GM19099 (cell line): ENCODE data around the gene ARMC6.
A peak's percentile ranks its signal among the peaks of the same experiment; 100 is the strongest.

Source experiments
- POLR2A ChIP-seq: IDR thresholded peaks from 3 replicates; pipeline ENCODE4 v1.6.1; 2011; ENCODE audit warnings: low read depth; ENCODE audit not compliant: insufficient read length; ENCODE audit errors: extremely low read depth

ARMC6 gene

DNA sequence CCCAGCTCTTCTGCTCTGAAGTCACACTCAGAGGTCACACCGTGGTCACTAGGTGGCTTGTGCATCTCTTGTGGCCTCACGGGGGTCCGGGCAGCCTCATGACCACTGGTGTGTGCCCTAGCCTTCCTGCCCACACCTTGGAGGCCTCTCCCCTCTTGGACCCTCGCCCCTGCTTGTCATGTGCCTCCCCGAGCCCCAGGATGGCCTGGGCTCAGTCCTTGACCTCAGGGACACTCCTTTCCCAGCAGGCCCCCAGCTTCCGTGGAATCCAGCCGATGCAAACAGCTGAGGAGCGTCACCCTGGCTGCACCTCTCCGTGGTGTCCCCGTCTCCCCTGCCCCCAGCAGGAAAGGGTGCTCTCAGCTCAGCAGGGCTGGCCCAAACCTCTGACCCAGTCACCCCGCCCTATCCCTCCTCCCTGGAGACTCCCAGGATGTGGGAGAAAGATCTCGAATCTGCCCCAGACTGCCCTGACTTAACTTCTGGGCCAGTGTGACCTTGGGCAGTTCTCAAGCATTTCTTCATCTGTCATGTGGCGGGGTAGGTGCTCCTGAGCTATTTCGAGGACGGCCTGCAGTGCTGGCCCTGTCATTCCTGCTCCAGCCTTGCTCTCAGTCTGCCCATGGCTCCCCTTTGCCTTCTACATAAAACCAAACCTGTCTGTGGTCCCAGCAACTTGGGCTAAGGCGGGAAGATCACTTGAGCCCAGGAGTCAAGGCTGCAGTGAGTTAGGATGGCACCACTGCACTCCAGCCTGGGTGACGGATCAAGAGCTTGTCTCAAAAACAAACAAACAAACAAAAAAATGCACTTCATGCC, 25.8 kb downstream of the ARMC6 start:
- TF ChIP-seq POLR2A = no peak

DNA sequence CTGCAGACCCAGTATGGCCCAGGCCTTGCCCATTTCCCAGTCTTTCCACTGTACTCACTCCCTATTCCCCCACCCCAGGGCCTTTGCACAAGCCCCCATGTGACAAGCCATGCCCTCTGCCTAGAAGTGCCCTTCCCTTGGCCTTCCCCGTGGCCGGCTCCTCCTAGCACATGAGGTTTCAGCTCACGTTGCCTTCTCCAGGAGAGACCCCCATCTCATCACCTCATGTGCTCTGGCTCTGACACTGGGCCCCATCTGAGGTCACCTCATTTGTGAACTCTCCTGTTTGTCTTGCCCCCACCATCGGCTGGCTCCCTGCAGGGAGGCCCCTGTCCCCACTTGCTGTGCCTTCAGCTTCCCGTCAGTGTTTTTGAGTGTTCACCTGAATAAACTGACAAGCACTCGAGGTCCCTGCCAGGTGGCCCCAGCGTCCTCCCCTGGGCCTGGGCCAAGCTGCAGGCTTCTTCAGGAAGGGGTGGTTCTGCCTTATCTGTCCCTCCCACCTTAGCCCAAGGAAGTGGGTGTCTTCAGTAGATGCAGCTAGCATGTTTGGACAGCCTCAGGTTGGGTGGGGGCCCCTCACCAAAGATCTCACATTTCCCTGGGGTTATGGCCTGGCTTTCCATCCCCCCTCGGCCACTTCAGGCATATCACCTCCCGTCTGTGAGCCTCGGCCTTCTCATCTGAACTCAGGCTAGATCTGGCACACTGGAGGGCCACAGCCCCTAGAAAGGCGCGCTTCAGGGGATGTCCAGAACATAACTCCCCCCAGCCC, 26.6 kb downstream of the ARMC6 start:
- no peak for TF ChIP-seq POLR2A

DNA sequence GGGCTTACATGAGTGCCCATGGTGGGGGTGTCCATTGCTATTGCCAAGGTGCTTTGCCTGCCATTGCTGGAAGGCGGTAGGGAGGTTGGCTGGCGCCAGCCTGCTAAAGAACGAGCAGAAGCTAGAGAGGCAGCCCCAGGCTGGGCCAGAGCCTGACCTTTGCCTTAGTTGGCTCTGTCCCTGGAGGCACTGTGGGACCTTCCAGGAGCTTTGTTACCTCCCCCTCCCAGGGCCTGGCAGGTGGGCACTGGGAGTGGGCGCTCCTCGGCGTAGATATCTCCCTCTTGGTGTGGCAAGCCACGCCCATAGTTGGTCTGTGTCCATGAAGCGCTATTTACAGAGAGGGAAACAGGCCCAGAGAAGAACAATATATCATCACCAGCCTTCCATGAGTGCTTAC, 28.1 kb downstream of the ARMC6 start:
- TF ChIP-seq POLR2A = no peak

DNA sequence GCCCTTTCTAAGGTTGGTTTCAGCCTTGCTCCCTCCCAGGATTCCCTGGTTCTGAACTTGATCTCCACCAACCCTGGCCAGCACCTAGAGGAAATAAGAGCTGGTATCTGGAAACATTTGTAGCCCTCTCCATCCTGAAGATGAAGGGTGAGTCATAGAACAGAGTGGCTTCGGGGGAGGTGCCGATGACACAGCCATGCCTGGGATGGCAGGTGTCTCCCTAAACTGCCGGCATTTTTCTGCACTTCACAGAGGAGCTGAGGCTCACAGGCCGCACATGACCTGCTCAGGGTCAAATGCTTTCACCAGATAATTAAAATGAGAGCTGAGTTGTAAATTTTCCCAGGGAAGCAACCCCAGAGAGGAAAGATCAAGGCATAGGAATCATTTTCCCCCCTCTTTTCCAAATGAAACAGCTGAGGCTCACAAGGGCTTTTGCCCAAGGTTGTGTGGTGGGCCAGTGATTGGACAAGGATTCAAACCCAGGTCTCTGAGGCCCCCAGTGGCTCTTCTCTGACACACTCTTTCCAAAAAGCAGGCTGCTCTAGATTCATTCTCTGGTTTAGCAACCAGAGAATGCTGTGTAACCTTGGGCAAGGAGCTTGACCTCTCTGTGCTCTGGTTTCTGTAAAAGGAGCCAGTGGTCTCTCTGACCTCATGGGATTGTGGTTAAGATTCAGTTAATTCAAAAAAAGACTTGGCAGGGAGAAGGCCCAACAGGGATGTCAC, 29.2 kb downstream of the ARMC6 start:
- TF ChIP-seq POLR2A = no peak

DNA sequence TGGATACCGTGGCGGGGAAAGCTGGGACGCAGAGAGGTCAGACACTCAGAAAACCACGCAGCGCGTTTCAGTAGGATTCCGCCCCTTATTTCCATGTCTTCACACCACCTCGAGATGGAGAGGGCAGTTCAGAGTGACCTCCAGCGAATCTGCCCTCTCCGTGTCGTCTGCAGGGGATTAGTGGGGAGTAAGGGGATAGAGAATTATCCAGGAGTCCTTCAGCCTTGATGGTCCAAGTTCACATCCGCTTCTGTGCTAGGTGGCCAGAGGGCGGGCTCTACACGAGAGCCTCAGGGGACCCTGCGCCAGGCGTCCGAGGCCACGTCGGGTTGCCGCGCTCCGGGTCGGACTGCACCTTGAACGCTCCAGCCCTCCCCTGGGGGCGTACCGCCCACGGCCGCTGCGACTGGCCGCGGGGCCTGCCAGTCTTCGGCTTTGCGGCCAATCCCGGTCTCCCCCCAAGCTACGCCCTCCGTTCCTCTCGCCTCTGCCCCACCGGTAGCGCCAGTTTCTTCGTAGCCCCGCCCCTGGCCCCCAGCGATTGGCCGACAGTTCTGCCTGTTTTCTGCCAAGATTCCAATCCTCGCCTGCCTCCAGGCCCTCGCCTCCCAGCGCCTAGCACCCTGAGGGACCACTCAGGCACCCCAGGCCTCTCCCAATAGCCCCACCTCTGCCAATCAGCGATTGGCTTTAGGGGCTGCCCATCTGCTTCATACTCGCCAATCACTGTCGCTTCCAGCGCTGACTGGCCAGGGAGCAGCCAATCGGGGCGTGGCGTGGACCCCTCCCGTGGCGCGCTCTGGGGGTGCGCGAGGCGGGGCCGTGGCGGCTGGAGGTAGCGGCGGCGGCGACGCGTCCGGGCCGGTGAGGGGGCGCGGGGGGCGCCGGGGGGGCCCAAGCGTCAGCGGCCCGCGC, 30.0 kb downstream of the ARMC6 start, which contains the start of gene SLC25A42:
SLC25A42 (plus strand) TSS at position 812 of the 915 bp plus-strand sequence. CDS start 32,131 bp downstream, outside the sequence.
- peak; percentile 27 for TF ChIP-seq POLR2A

DNA sequence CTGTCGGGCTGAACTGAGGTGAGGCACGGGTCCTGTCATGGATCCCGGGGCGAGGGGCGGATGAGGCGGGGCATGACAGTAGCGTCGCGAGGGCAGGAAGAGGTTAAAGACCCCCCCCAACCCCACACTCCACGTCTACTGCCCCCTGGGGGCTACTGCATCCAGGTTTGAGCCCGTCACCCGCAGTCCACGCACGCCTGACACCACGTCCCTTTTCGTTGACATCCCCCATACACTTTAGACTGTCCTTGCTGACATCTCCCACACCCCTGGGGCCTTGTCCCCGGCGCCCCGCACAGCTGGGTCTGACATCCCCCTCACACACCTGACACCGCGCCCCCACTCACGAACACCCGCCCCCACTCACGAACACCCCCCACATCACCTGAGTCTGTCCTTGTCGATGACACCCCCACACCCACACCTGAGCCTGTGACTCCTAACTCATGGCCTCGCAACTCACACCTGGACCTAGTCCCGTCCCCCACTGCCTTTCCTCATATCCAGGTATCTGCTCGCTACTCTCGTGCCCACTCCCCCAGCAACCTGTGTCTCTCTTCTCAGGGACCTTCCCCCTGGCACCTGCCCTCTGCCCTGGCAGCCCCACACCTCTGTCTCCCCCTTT, 30.8 kb downstream of the ARMC6 start:
- TF ChIP-seq POLR2A = no peak

DNA sequence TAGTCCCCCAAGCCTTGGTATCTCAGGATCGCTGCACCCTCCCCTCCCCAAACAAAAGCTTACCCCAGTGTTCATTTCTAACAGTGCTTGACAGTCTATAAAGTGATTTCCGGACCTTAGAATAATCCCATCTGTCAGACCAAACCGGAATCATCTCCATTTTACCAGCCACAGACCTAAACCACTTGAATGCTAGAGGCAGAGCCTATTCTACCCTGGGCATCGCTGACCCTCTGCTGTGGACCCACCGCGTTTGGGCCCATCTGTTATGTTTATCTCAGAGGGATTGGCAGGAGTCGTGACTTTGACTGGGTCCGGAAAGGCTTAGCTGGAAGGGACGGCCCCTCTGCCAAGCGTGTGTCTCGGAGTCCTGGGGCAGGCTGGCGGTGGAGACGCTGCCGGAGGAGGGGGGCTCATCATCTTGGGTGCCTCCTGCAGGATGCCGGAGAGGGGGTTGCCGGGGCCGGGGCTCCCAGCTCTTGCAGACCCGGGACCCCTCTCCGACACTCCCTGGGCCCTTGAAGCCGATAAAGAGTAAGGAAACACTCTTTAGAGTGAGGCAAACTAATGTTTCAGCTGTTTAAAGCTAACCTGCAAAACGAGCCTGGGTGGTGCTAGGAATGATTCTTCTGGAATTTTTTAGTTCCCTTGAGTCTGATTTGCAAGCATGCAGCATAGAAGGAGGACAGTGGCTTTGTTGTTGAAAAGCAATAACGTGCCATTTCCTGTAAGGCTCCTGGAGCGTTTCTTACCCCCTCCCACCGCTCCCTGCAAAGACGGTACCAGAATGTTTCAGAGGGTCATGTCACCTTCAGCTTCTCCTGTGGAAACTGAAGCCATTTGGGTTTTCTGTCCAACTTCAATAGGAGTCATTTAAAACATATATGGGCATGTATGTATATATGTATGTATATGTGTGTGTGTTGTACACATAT, 31.7 kb downstream of the ARMC6 start:
- no peak for TF ChIP-seq POLR2A

DNA sequence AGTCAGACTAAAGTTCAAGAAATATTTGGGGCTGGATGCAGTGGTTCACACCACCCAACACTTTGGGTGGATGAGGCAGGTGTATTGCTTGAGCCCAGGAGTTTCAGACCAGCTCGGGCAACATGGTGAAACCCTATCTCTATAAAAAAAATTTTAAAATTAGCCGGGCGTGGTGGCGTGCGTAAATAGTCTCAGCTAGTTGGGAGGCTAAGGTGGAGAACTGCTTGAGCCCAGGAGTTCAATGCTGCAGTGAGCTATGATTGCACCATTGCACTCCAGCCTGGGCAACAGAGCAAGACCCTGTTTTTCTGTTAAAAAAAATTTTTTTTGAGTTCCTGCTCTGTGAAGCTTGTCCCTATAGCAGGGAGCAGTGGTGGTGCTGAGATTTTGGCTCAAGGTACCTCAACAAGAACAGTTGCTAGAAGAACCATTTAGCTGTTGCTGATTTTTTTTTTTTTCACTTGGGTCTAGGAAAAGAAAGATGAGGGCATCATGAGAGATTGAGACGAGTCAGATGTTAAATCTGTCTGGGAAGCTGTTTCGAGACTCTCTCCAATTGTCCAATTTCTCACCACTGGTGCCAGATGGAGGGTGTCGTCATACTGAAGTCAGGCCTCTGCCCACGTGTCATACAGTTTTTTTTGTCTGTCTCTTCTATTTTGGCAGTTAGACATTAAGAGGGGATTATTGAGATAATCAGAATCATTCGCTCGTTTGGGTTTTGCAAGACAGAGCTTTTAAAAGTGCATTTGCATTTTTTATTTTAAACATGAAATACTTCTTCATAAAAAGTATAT, 34.1 kb downstream of the ARMC6 start:
- no peak for TF ChIP-seq POLR2A

DNA sequence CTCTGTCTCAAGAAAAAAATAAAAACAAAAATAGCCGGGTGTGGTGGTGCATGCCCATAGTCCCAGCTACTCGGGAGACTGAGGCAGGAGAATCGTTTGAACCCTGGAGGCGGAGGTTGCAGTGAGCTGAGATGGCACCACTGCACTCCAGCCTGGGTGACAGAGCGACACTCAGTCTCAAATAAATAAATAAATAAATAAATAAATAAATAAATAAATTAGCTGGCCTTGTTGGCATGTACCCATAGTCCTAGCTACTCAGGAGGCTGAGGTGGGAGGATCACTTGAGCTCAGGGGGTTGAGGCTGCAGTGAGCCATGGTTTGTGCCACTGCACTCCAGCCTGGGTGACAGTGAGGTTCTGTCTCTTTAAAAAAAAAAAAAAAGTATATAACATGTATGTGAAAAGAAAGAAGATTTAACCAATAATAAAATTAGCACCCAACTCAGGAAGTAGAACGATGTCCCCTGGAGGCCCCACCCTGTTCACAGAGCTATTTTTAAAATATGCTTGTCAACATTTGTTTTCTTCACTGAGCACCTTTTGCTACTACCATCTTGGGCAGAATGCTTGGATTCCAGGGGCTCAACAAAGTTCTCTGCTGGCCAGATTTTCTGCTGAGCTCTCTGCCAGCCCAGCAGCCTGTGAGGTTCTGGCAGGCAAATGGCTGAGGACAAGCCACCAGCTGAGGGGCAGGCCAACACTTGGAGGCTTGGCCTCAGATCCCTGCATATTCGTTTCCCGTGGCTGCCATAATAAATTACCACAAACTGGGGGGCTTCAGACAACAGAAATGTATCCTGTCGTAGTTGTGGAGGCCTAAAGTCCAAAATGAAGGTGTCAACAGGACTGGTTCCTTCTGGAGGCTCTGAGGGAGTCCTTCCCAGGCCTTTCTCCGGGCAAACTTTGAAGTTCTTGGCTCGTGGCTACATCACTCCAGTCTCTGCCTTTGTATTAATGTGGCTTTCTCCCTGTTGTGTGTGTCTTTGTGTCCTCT, 35.6 kb downstream of the ARMC6 start:
- TF ChIP-seq POLR2A = no peak

DNA sequence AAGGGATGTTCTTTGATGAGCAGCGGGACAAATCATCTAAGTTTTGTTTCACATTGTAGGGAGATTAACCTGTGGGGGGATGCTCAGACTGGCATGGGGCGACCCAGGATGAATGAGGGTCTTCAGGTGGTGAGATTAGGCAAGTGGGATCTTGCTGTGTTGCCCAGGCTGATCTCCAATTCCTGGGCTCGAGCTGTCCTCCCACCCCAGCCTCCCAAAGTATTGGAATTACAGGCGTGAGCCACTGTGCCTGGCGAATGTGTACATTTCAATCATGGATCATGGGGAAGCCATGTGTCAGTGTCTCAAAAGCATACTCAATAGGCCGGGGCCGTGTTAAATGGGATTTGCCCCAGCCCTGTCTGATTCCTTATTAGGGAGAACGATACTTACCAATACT, 38.5 kb downstream of the ARMC6 start:
- TF ChIP-seq POLR2A = no peak
